HG02623 (cell line): ENCODE measurements around the gene KCND2.
"Not testable (repeated sequence)": the region's sequence is repeated elsewhere in the genome, so short reads cannot be mapped to it uniquely, and the experiment has no call there.

Experiments
- ATAC-seq: cut with Tn5 transposase; IDR thresholded peaks from one replicate; pipeline ENCODE4 v1.9.1; 2021; ENCODE audit warnings: moderate library complexity; ENCODE audit not compliant: unreplicated experiment

Gene KCND2

DNA sequence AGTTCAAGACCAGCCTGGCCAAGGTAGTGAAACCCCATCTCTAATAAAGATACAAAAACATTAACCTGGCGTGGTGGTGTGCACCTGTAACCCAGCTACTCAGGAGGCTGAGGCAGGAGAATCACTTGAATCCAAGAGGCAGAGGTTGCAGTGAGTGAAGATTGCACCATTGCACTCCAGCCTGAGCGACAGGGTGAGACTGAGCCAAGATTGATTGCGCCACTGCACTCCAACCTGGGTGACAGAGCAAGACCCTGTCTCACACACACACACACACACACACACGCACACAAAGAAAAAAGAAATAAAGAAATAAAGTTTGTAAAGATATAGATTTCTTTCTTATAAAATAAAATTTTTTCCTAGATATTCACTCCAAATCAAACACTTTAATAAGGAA is 305.7 kb downstream of the KCND2 start:
- ATAC-seq, result not testable (repeated sequence)

DNA sequence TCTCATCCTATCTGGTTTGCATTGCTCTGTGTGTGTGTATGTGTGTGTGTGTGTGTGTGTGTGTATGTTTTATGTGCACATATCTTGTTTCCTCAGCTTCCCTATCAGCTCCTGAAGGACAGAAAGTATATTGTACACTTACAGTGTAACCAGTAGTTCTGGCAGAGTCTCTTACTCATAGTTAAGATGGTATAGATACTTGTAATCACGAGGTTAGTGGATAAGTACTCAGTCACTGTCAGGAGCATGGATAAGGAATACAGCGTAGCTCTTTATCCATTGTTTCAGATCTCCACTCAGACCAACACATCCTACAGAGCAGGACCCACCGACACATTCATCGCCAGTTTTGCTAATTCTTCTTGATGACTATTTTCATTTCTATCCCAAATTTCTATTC is 309.9 kb downstream of the KCND2 start:
- no peak for ATAC-seq

DNA sequence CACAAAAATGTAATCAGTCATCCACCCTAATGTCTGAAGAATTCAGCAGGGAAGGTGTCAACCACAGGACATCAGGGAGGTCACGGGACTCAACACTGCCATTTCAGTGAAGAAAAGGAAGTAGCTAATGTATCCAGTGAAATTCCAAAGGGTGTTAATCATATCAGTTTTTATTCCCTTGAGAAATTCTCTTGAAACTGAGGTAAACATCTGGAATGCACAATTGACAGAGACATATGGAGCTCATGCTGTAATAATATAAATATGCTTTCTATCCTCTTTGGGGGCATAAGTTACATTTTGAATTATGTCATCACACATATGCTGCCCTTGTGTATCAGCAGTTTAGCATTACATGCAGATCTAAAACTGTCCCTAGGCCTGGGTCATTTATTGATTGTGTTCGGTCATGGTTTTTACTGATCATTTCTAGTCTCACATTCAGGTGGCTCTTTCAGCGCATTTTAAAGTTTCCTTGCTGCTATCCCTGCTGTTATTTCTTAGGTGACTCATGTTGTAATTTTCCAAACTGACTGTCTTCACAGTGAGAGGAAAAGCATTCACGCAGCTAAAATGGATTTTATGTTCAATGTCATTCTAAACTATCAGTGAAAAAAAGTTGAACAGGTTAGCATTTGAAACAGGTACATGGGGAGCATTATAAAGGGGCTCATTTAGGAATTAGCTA is 311.1 kb downstream of the KCND2 start:
- ATAC-seq, result no peak

DNA sequence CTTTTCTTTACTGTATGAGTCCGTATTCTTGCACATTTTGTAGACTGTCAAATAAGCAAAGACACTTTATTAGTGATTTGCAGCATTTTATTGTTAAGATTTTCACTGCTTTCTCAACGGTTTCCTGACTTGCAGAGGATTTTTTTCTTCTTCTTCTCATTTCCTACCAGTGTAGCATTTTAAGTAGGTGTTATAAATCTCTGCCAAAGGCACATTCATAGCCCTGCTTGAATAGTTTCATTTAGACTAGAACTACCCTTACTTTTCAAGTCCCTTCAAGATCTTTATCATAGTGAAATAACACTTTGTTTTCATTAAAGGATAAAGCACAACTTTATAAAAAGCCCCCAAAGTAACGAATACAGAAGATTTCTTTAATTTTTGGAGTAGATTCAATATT is 313.6 kb downstream of the KCND2 start:
- ATAC-seq, result no peak

DNA sequence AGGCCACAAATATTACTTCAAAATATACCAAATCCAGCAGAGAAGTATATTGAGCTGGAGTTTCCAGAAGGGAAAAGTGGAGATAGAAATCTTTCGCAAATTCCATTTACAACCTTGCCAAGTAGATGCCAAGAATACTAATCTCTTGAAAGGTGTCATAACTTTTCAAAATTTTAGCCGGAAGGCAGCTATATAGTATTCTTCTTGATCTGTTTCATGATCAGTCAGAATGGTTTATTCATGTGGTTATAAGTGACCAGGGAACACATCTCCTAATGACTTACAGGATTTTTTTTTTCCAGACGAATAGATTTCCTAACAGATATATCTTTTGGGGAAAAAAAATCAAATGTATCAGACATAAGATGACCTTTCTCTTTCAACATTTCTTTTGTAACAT is 314.3 kb downstream of the KCND2 start:
- ATAC-seq, result no peak

DNA sequence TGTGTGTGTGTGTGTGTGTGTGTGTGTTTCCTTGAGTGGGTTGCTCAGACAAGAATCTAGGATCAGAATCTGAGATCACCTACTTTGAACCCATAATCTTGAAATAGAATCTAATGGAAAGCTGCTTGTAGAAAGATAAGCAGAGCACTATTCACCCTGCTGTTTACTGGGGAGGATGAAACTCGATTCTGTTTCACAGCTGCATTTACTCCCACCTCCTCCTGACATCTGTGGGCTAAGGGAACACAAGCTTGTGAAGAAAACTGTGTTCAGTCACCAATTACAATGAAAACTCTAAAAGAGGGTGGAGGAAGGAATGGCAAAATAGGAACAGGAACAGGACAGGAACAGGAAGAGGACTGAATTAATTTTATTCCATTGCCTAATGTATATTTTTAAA is 315.4 kb downstream of the KCND2 start:
- ATAC-seq, result no peak

DNA sequence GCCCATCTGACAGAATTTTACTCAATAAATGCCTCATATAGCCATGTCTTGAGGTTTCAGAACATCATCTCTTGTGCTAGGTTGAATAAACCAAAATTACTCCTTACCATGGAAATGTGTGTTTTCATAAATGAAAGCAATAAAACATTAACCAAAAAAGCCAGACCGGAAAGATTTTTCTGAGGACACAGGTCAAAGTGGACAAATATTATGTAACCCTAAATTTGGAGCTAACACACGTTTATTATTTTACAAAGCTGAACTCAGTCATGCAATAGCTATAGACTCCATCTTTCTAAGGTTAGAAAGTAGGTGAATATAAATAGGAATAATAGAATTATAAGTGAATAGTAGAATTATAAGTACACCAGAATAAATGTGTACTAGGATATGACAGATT is 315.9 kb downstream of the KCND2 start:
- no peak for ATAC-seq

DNA sequence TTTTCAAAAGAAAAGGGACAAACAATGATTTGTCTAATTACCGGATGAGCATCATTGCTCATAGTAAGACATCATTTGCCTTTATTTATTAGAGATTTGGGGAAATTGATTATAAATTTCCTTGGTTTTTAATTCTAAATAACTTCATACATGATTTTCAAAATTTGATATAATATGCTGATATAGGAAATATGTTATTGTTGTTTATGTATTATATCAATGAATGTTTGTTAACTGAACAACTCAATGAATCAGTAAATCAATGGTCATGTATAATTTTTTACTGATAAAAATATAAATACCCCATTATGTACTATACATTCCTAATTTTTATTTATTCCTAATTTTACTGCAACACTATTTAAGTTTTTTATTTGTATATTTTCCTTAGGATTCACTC is 327.6 kb downstream of the KCND2 start:
- no peak for ATAC-seq

DNA sequence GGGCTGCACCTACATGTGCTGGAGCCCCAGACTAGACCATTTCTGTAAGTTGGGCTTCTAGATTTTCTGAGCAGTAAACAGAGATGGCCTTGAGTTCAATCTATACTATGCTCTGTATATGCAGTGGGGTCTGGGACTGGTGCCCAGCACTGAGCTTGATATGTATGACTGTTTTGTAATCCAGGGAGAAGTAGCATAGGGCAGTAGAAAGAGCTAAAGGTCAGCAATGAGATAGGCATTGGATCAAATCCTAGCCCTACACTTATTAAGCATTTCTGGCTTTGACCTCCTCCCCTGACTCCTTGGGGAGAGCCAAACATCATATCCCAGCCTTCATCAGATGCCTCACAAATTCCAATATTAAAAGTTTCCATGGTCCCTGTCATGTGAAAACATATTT is 330.4 kb downstream of the KCND2 start:
- no peak for ATAC-seq

DNA sequence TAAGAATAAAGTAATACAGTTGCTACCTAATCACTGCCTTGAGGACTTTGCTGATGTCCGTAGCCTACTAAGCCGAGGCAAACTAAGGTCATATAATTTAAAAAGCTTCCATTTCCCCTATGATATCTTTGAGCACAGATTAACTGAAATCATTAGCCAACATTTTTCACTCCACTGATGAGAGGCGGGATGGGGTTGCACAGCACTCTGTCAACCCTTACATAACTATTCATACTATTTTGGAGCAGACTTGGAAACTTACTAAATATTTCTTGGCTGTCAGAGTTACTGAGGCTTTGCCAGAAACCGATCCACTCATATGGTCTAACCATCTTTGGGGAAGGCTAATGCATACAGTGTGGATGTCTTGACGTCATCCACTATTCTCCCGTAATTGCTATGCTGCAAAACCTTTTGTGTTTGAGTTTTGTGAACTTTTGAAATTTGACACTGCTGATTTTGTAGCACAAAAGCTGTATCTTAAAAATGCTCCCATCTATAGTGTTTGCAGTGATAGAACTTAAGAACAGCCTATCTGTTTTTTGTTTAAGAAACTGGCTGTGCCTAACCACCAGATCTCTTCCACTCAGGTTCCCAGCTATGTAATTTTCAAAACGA is 336.3 kb downstream of the KCND2 start:
- ATAC-seq, result no peak

DNA sequence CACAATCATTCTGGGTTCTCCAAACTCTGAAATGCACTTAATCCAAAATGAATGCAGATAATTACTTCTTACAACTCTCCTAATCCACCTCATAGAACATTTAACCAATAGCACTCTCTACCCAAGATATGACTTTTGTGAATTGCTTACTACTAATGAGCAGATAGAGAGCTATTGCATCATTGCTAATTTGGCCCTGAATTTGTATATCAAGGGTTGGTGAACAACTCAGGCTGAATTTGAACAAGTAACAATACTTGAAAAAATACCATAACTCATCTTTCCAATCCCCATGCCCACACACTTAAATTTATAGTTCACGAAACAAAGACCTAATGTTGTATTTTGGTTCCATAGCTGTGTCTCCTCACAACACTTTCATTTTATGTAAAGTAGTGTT is 339.0 kb downstream of the KCND2 start:
- no peak for ATAC-seq

DNA sequence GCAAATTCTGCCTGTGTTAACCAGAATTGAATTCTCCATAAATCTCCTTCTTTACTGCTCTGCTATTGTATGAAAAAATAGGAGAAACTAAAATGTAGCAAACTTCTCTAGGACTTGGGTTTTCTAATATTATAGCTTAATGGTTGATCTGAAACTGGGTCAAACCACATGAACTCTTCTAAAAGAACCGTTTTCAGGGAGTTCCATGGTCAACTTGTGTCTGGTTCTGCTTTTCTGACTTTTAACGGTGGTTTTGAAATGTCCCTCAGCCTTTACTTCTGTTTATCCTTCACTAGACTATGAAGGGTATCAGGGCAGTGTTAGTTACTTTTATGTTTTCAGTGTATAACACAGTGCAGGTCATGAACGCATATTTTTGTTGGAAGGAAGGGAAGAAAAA is 342.7 kb downstream of the KCND2 start:
- peak; percentile 49 for ATAC-seq

DNA sequence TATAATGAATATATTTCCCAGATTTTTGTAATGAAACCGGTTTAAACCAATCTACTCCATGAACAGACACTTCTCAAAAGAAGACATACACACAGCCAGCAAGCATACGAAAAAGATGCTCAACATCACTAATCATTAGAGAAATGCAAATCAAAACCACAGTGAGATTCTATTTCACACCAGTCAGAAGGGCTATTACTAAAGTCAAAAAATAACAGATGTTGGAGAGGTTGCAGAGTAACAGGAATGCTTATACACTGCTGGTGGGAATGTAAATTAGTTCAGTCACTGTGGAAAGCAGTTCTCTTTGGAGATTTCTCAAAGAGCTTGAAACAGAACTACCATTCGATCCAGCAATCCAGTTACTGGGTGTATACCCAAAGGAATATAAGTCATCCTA is 344.3 kb downstream of the KCND2 start:
- ATAC-seq, result no peak

DNA sequence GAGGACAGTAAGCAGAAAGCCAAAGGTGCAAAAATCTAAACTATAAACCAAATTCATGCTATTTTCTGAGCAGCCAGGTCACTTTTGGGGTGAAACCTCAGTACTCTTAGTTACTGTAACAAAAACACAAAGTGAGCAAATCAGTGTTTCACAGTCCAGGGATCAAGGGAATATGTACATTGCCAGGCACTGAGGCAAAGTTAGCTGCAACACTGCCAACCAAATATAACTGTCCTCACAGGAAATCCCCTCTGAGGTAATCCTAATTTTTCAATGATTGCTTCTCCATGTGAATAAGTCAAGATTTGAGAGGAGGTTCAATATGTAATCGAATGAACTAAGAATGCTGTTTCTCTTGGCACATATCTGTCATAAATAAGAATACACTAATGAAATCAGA is 355.3 kb downstream of the KCND2 start:
- no peak for ATAC-seq

DNA sequence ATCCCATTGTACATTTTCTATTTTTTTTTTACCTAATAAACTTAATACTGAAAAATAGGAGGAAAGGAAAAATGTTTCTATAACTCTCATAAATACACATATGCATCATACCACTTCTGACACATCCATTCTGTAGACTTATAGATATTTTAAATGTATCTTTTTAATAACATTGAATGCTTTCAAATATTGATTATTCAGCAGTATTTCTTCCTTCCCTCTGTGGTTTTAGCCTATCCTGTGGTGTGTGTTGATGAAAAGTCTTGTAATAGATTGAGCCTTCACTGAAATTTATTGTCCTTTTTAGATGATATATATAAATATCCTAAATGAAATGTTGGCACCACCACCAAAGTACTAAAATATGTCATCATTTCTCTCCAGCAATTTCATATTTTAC is 366.9 kb downstream of the KCND2 start:
- ATAC-seq, result no peak

DNA sequence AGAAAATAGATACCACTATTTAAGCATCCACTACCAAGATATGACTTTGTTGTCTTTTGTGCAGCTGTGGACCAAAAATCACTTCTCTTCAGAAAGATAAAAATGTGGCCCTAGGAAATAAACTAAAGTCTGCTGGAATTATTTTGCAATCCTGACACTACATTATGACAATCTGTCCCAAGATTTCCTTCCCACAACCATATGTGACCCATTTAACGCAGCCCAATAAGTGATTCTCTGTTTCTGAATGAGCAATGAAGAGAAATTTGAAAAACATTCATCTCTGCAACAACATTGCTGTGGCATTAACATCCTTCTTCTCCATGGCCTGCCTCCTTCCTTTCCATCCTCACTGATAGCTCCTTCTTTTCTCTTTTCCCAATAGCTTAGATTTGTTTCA is 373.0 kb downstream of the KCND2 start:
- no peak for ATAC-seq

DNA sequence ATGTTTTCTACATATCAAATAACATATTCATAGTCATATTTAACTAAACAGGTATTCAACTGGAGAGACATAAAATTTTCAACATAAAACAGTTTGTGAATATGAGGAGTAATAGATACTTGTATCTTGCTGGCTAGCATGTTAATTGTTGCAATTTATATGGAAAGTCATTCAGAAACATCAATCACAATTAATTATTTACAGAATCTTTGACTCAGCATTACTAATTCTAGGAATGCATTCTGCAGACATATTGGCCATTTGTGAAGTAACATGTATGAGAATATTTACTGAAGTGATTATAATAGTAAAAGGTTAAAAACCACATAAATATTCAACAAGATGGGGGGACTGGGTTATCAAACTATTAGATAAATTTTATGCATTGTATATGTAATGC is 381.3 kb downstream of the KCND2 start:
- no peak for ATAC-seq

DNA sequence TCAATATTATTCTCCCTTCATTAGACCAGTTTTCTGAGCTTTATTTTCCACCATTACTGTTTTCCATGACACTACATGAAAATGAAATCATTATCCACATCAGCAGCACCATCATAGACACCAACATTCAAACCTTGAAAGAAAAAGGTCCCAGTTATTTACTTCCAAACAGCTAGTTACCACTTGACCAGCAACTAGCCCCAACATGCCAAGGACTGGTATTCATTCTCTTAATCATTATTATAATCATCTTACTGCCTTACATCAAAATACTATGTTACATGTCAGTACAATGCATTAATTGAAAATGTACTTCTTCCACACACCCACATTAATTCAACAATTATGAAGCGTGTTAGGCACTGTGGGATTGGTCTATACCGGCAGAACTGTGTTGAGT is 385.5 kb downstream of the KCND2 start:
- no peak for ATAC-seq

DNA sequence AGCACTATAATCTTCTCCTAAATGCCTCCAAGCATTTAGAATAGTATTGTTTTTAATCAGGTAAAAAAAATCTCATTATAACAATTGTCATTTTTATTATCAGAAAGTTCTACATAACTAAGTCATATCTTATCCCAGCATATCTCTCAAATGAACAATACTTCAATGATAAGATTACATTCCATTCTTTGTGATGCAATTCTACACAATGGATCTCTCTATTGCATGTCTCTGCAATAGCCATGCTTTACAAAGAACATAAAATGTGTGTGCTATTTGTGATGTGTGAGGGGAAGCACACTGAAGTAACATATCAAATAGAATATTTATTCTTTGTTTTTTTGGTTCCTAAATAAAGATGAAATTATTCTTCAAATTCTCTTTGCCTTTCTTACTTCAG is 389.3 kb downstream of the KCND2 start:
- ATAC-seq, result no peak

DNA sequence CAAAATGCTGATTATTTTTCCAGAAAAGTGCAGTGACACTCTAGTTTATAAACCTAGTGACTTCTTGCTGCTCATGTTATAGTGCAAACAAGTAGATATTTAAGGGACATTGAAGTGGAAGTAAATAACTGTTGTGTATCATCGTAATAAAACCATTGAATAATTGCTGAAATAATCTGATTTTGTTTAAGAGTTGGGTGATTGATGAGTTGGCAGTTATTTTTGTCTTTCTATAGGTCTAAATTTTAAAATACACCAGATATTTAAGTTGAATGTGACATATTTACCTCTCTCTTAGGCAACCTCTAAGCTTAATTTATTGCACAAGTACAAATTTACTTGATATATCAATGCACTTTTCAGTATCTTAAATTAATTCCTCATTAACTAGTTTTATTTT is 392.1 kb downstream of the KCND2 start:
- ATAC-seq, result no peak

DNA sequence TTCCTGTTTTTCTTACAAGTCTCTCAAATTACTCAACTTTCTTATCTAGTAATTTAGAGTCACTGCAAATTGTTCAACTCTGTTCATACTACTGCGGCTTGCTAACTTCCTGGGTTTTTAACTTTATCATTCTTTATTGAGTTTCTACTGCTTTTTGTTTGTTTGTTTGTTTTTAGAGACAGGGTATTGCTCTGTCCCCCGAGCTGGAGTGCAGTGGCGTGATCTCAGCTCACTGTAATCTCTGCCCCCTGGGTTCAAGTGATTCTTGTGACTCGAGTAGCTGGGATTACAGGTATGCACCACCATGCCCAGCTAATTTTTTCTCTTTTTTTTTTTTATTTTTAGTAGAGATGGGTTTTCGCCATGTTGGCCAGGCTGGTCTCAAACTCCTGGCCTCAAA is 402.1 kb downstream of the KCND2 start:
- no peak for ATAC-seq

DNA sequence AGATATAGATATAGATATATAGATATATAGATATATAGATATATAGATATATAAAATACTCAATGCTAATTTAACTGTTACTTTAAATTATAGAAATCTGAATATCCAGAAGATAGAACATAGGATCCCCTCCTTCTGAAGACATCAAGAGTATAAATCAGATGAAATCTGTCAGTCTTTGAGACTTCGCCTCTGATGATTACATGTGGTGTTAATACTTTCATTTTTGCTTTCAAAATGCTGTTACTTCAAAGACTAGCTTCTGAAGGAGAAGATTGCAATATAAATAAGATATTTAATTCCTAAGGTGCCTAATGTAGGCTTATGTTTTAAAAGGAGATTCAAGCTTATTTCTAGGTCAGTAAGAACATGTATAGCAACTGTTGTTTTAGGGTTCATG is 404.6 kb downstream of the KCND2 start:
- no peak for ATAC-seq

DNA sequence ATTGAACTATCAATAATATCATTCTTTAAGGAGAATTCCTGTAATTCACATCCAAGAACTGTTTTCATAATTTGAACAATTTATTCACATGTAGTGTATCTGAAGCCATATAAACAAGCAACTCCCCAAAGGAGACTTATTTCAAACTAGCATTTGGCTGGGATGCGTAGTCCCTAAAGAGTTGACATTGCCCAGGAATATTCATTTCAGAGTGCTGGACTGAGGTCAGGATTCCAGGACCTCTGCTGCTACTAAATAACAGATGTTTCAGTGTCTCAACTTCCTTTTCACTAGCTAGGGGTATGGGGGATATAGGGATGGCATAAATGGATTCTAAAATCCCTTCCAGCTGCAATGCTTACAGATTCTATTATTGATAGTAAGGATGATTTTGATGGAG is 408.0 kb downstream of the KCND2 start:
- no peak for ATAC-seq
